ENCODE results near the gene SUFU. TPM values are rescaled to one million over a fixed set of nuclear protein-coding genes. Genes with fewer than 3 reads are reported as not detected.

The SUFU gene
- total RNA-seq, 4 donors from 2014 or later: 3.7 to 10.1 (median 7.1) TPM

- no peak for ATAC-seq (ENCODE audit: low FRiP score)
- TF ChIP-seq, protein P1, sequence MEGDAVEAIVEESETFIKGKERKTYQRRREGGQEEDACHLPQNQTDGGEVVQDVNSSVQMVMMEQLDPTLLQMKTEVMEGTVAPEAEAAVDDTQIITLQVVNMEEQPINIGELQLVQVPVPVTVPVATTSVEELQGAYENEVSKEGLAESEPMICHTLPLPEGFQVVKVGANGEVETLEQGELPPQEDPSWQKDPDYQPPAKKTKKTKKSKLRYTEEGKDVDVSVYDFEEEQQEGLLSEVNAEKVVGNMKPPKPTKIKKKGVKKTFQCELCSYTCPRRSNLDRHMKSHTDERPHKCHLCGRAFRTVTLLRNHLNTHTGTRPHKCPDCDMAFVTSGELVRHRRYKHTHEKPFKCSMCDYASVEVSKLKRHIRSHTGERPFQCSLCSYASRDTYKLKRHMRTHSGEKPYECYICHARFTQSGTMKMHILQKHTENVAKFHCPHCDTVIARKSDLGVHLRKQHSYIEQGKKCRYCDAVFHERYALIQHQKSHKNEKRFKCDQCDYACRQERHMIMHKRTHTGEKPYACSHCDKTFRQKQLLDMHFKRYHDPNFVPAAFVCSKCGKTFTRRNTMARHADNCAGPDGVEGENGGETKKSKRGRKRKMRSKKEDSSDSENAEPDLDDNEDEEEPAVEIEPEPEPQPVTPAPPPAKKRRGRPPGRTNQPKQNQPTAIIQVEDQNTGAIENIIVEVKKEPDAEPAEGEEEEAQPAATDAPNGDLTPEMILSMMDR (IDR thresholded peaks at IDR 0.05): no peak
- no peak for DNase-seq (ENCODE audit: low spot score)
Measured at GRCh38 chr10:102504976-102505300, 1.2 kb downstream of the SUFU start.

DNA sequence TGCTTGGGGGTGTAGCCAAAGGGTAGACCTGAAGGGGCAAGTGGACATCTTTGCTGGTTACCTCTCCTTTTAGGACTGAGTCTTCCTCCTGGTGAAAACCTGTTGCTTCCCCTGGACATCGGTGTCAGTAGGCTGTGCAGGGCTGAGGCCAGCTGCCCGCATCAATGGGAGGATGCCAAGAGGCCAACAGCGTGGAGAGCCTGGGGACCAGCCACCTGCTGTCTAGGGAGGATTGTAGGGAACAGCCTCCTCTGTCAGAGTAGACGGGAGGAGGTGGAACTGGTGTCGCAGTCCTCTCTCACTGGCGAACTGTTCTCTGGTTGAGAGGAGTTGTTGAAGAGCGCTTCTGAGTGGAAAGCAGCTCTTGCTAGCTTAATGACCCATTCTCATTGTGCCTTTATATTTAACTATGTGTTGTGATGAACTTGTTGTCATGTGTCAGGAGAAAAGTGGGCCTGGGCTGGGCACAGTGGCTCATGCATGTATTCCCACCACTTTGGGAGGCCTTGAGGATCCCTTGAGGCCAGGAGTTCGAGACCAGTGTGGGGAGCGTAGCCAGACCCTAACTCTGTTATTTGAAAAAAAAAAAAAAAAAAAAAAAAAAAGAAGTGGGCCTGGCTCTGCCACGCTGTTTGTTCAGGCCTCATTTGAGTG lies 1.8 kb downstream of the SUFU start:
- ATAC-seq (ENCODE audit: low FRiP score): no peak
- TF ChIP-seq, protein P1 (IDR thresholded peaks at IDR 0.05): no peak
- no peak for DNase-seq (ENCODE audit: low spot score)

GRCh38 chr10:102507521-102507920 lies 3.7 kb downstream of the SUFU start:
- DNase-seq (ENCODE audit: low spot score): no peak
- ATAC-seq (ENCODE audit: low FRiP score): no peak

GRCh38 chr10:102508506-102508905 lies 4.7 kb downstream of the SUFU start:
- no peak for DNase-seq (ENCODE audit: low spot score)
- TF ChIP-seq, protein P1 (IDR thresholded peaks at IDR 0.05): no peak
- no peak for ATAC-seq (ENCODE audit: low FRiP score)

More at GRCh38 chr10:102507521-102507920, 3.7 kb downstream of the SUFU start:
- TF ChIP-seq, protein P1 (IDR thresholded peaks at IDR 0.05): no peak

DNA sequence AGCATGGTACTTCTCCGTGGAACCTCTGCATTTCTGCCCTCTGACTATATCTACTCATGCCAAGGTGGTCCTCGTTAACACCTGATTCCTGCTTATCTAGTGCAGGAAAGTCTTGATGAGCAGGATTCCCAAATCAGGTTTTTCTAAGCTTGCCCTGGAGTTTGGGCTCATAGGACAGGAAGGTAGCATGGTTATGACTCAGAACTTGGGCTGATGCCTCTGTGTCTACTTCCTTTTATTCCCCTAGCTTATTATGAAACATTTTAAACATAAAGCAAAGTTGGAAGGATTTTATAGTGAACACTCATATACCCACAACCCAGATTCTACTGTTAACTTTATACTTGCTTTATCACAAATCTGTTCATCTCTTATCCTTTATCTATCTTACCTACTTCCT lies 5.6 kb downstream of the SUFU start:
- no peak for ATAC-seq (ENCODE audit: low FRiP score)
- TF ChIP-seq, protein P1 (IDR thresholded peaks at IDR 0.05): no peak
- DNase-seq (ENCODE audit: low spot score): no peak

DNA sequence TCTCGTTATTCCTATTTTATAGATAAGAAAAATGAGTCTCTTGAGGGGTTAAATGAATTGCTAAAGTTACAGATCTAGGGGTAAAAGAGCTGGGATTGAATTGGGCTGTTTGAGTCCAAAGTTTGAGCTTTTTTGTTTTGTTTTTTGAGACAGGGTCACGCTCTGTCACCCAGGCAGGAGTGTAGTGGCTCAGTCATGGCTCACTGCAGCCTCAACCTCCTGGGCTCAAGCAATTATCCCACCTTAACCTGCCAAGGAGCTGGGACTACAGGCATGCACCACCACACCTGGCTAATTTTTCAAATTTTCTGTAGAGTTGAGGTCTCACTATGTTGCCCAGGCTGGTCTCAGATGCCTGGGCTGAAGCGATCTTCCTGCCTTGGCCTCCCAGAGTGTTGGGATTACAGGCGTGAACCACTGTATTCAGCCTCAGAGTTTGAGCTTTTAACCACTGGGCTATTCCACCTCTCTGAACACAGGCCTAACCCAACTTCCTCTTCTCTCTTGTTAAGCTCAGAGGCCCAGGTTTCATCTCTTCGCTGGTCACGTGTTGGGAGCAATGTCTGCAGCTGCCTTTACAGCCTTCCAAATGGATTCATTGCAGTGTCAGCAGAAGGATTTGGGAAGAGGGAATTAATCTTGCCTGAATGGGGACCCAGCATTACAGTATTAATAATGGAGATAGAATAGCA lies 8.0 kb downstream of the SUFU start:
- DNase-seq (ENCODE audit: low spot score) (no peak), ATAC-seq (ENCODE audit: low FRiP score) (no peak)
- TF ChIP-seq, protein P1 (IDR thresholded peaks at IDR 0.05): no peak

Data from omental fat pad (tissue), 4 donors.